Upper lobe of right lung (tissue), 1 donor: ENCODE measurements around the gene TMPRSS11A. TPM values are rescaled to one million over a fixed set of nuclear protein-coding genes. Genes with fewer than 3 reads are reported as not detected.

Experiments
- ATAC-seq: fragments of 200-7000 bp; cut with Tn5 transposase; one replicate; pipeline ENCODE4 v1.9.1; 2020; ENCODE audit warnings: mild to moderate bottlenecking, moderate library complexity
- DNase-seq: peaks from one replicate; pipeline ENCODE4 v3.0.0-alpha.2; 2020
- H3K27ac ChIP-seq: fragments of 200-600 bp; one replicate; pipeline ENCODE4 v1.8.0; 2022
- H3K27me3 ChIP-seq: fragments of 200-600 bp; one replicate; pipeline ENCODE4 v1.8.0; 2022; ENCODE audit warnings: mild to moderate bottlenecking
- H3K36me3 ChIP-seq: fragments of 200-600 bp; one replicate; pipeline ENCODE4 v1.8.0; 2022
- H3K4me1 ChIP-seq: fragments of 200-600 bp; one replicate; pipeline ENCODE4 v1.8.0; 2022
- H3K4me3 ChIP-seq: fragments of 200-600 bp; one replicate; pipeline ENCODE4 v1.8.0; 2022; ENCODE audit warnings: mild to moderate bottlenecking
- H3K9me3 ChIP-seq: fragments of 200-600 bp; one replicate; pipeline ENCODE4 v1.8.0; 2022
- intact Hi-C: fragments of 100-400 bp; cut with DNase I; formaldehyde crosslinking; loops from one replicate; pipeline ENCODE4 v1.11.0; 2022
- long read RNA-seq: library from polyadenylated mRNA; unstranded; transcript quantifications from one replicate; pipeline ENCODE4 v2.0.0, GENCODE V29; 2021
- total RNA-seq: library from RNA; stranded (reverse); fragmentation: NEBNext Ultra II Directional; extraction: Animal tissue kit (Norgen Biotek cat#: 25700); gene quantifications from one replicate; pipeline ENCODE4 v1.2.1, GENCODE V29; 2021
- TF ChIP-seq, protein P1 (sequence below): fragments of 200-600 bp; IDR thresholded peaks from one replicate; pipeline ENCODE4 v1.8.0; 2022; ENCODE audit warnings: antibody characterized with exemption
- donor health status: DM: no; HTN: yes; CAD: no; lungs with severe emphysema.

TMPRSS11A gene, protein sequence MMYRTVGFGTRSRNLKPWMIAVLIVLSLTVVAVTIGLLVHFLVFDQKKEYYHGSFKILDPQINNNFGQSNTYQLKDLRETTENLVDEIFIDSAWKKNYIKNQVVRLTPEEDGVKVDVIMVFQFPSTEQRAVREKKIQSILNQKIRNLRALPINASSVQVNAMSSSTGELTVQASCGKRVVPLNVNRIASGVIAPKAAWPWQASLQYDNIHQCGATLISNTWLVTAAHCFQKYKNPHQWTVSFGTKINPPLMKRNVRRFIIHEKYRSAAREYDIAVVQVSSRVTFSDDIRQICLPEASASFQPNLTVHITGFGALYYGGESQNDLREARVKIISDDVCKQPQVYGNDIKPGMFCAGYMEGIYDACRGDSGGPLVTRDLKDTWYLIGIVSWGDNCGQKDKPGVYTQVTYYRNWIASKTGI
- total RNA-seq = not detected
- long read RNA-seq = 0 reads

DNA sequence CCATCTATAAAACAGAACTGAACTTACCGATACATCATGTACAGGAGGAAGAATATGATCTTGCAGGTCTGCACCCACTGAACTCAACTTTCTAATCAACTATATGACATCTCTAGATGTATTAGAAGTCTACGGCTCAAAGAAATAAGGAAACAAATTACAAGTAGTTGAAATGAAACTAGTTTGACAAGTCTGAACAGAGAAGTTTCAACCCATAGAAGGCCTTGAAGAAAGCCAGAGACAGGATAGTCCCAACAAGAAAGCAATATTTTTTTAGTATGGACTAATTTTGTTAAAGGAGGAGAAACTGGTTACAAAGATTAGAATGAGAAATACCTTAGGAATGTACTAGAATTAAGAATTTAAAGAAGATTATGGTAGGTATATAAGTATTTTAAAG, at the start of gene TMPRSS11A:
TMPRSS11A (minus strand) TSS at position 138 of the 400 bp plus-strand sequence; CDS start at position 38, 100 bp downstream.
- no peak for DNase-seq
- H3K36me3 ChIP-seq = no peaks in the 10 kb centered on the region
- no peaks in the 10 kb centered on the region for H3K9me3 ChIP-seq
- no peak within 1 kb of the TSS for H3K27ac ChIP-seq
- no peak within 1 kb of the TSS for H3K4me3 ChIP-seq
- H3K27me3 ChIP-seq = no peaks in the 10 kb centered on the region
- no peaks in the 10 kb centered on the region for H3K4me1 ChIP-seq
- TF ChIP-seq, protein P1, sequence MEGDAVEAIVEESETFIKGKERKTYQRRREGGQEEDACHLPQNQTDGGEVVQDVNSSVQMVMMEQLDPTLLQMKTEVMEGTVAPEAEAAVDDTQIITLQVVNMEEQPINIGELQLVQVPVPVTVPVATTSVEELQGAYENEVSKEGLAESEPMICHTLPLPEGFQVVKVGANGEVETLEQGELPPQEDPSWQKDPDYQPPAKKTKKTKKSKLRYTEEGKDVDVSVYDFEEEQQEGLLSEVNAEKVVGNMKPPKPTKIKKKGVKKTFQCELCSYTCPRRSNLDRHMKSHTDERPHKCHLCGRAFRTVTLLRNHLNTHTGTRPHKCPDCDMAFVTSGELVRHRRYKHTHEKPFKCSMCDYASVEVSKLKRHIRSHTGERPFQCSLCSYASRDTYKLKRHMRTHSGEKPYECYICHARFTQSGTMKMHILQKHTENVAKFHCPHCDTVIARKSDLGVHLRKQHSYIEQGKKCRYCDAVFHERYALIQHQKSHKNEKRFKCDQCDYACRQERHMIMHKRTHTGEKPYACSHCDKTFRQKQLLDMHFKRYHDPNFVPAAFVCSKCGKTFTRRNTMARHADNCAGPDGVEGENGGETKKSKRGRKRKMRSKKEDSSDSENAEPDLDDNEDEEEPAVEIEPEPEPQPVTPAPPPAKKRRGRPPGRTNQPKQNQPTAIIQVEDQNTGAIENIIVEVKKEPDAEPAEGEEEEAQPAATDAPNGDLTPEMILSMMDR = no peak
- intact Hi-C loops = no loop called here
- no peak for ATAC-seq

DNA sequence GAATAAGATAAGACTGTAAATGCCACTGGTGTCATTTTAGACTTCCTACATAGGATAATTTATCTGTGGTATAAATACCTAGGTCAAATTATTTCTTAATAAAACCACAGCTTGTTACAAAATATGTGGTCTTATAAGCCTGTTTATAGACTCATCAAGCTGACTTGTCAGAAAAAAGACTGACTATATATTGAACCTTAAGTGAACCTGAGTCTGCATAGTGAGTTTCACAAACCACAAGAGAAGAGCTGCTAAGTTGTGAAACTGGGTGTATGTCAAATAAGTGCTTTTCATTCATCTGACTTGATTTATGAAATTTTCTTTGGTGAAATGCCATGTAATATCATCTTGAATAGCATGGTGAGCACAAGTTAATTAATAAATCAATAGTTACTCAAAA, 48.4 kb upstream of the TMPRSS11A start:
- DNase-seq = no peak
- H3K4me1 ChIP-seq = no peaks in the 10 kb centered on the region
- H3K9me3 ChIP-seq = no peaks in the 10 kb centered on the region
- H3K27me3 ChIP-seq = no peaks in the 10 kb centered on the region
- H3K4me3 ChIP-seq = no peak overlapping the region
- TF ChIP-seq, protein P1 = no peak
- ATAC-seq = no peak
- no peak overlapping the region for H3K27ac ChIP-seq
- intact Hi-C loops = no loop called here
- no peaks in the 10 kb centered on the region for H3K36me3 ChIP-seq

DNA sequence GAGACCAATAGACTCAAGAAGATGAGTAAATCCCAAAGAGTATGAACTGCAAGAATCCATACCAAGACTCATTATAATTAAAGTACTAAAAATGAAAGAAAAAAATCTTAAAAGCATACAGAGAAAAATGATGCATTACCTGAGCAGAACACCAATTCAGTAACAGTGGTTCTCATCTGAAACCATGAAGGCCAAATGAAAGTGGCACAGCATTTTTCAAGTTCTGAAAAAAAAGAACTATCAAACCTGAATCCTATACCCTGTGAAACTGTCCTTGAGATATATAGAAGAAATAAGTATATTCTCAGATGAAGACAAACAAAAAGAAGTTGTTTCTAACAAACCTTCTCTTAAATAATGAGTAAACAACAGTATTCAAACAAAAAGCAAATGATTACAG, 39.6 kb upstream of the TMPRSS11A start:
- no peaks in the 10 kb centered on the region for H3K9me3 ChIP-seq
- no peaks in the 10 kb centered on the region for H3K36me3 ChIP-seq
- H3K27ac ChIP-seq = no peak overlapping the region
- TF ChIP-seq, protein P1 = no peak
- H3K4me3 ChIP-seq = no peak overlapping the region
- ATAC-seq = no peak
- H3K27me3 ChIP-seq = no peaks in the 10 kb centered on the region
- H3K4me1 ChIP-seq = no peaks in the 10 kb centered on the region
- intact Hi-C loops = no loop called here
- DNase-seq = no peak

DNA sequence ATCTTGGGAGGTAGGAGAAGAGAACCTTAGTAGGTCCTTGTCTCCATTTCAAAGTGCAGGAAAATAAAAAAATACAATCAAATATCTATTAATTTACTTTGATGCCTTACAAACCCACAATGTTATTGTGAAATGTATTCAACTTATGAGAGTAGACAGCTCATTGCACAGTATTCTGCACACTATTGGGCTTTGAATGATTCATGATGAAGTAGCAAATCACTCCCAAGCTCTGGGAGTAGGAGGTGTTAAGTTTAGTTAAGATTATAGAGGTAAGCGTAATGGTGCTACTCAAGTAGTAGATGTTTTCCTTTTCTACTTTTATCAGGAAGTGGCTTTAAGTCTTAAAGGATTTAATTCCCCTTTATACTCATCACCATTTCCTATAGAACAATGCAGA, 32.8 kb upstream of the TMPRSS11A start:
- TF ChIP-seq, protein P1 = no peak
- ATAC-seq (no peak), DNase-seq (no peak)
- no peaks in the 10 kb centered on the region for H3K36me3 ChIP-seq
- no peak overlapping the region for H3K4me3 ChIP-seq
- no peaks in the 10 kb centered on the region for H3K9me3 ChIP-seq
- no peaks in the 10 kb centered on the region for H3K4me1 ChIP-seq
- intact Hi-C loops = no loop called here
- no peaks in the 10 kb centered on the region for H3K27me3 ChIP-seq
- H3K27ac ChIP-seq = no peak overlapping the region

DNA sequence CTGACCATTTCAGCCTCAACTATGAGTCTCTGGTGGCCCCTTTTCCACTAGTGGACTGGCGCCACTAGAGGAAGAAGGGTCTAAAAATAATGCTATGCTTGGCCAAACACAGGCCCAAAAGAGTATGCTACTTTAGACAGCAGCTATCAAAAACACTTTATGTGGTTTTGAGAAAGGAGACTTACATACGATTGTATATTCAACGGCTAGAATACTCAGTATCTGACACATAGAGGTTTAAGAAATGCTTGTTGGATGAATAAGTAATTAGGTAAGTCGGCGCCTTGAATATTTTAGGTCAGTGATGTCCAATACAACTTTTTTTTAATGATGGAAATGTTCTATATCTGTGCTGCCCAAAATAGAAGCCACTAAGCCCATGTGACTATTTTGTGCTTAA, 25.7 kb upstream of the TMPRSS11A start:
- no peak overlapping the region for H3K27ac ChIP-seq
- H3K4me1 ChIP-seq = no peaks in the 10 kb centered on the region
- ATAC-seq = no peak
- DNase-seq = no peak
- no peak overlapping the region for H3K4me3 ChIP-seq
- TF ChIP-seq, protein P1 = no peak
- H3K9me3 ChIP-seq = no peaks in the 10 kb centered on the region
- intact Hi-C loops = no loop called here
- H3K36me3 ChIP-seq = no peaks in the 10 kb centered on the region
- H3K27me3 ChIP-seq = no peaks in the 10 kb centered on the region
